ENCODE measurements around the gene BCL2L15.
"Not testable (repeated sequence)": the region's sequence is repeated elsewhere in the genome, so short reads cannot be mapped to it uniquely, and the experiment has no call there.

BCL2L15 gene

GRCh38 chr1:113870778-113871177, 16.6 kb downstream of the BCL2L15 start:
- DNase-seq (ENCODE audit: low spot score) = no peak

DNA sequence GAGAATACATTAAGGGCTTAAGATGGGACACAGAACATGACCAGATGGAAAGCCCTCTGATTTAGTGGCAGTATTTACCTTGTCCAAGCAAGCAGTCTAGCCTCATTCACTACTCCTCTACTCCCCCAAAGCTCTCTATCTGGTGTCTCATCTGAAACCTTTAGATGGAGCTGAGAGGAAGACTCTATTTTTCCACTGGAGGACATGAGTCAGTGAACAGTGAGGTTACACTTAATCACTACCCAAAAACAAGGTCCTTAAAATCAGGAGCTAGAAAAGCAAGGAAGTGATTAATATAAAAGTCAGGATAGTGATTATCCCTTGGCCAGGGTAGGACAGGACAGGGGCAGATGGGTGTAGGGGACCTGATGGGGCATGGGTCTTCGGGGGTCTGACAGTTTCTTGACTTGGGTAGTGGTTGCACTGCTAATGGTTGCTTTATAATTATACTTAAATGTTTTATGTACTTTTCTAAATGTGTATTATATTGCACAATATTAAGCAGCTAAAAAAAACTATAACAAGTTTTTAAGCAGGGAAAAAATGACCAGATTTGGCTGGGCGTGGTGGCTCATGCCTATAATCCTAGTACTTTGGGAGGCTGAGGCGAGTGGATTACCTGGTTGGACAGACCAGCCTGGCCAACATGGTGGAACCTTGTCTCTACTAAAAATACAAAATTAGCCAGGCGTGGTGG, 18.8 kb downstream of the BCL2L15 start:
- peak; percentile 23 for DNase-seq (ENCODE audit: low spot score)

DNA sequence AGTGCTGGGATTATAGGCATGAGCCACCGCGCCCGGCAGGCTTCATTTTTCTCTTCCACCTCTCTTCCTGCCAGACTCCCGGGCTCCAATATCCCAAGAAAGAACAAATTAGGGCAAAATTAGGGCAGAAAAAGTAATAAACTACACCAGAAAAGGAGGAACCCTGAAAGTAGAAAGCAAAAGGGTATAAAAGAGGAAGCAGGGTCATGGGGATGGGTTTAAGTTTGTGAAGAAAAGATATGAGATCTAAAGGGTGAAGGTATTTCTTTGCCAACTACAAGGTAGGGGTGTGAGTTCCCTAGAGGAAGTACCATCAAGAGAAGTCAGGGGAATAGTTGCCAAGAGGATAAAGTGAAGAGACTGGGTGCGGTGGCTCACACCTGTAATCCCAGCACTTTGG, 25.7 kb downstream of the BCL2L15 start:
- no peak for DNase-seq (ENCODE audit: low spot score)

DNA sequence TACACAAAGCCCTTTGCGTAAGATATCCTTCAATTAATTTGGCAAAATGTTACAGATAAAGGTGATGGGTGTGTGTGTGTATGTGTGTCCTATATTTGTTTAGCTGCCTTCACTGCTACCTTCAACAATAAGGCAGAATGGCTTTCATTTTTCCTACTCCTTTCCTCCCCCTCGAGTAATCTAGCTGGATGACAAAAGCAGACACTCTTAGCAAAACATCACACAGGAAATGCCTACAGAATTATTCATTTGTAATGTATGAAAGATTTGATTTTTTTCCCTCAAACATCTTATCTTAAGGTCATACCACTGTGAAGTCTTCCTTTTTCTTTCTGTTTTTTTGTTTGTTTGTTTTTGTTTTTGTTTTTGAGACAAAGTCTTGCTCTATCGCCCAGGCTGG, 26.5 kb downstream of the BCL2L15 start:
- peak; percentile 45 for DNase-seq (ENCODE audit: low spot score)

- no peak for DNase-seq (ENCODE audit: low spot score)
Measured at GRCh38 chr1:113859478-113860175, 27.8 kb downstream of the BCL2L15 start.

- DNase-seq (ENCODE audit: low spot score) = no peak
Measured at GRCh38 chr1:113858982-113859381, 28.4 kb downstream of the BCL2L15 start.

DNA sequence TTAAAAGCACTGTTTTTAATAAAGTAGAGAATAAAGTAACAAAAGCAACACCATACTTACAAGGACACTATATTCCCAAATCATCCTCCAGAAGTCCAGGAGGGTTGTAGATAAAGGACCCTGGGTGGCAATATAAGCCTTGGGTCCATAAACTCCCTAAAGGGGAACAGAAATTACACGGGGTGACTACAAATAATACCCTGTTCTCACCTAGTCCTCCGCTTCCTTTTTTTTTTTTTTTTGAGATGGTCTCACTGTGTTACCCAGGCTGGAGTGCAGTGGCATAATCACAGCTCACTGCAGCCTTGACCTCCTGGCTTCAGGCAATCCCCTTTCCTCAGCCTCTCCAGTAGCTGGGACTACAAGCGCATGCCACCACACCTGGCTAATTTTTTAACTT, 29.0 kb downstream of the BCL2L15 start:
- DNase-seq (ENCODE audit: low spot score) = no peak

DNA sequence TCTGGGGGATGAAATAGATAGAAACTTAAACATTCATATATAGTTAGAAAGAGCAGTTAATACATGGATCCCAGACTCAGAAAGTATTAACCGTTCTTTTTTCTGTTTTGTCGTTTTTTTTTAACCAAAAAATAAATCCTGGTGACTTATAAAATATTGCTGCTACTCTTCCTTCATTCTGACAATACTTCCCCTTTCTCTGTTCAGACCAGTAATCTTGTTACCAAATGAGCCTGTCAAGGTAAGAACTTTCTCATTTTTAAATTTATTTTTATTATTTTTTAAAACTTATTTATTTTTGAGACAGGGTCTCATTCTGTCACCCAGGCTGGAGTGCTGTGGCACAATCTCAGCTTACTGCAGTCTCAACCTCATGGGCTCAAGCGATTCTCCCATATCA, 29.6 kb downstream of the BCL2L15 start:
- DNase-seq (ENCODE audit: low spot score) = no peak

- no peak for DNase-seq (ENCODE audit: low spot score)
Measured at GRCh38 chr1:113856401-113856790, 31.0 kb downstream of the BCL2L15 start.

DNA sequence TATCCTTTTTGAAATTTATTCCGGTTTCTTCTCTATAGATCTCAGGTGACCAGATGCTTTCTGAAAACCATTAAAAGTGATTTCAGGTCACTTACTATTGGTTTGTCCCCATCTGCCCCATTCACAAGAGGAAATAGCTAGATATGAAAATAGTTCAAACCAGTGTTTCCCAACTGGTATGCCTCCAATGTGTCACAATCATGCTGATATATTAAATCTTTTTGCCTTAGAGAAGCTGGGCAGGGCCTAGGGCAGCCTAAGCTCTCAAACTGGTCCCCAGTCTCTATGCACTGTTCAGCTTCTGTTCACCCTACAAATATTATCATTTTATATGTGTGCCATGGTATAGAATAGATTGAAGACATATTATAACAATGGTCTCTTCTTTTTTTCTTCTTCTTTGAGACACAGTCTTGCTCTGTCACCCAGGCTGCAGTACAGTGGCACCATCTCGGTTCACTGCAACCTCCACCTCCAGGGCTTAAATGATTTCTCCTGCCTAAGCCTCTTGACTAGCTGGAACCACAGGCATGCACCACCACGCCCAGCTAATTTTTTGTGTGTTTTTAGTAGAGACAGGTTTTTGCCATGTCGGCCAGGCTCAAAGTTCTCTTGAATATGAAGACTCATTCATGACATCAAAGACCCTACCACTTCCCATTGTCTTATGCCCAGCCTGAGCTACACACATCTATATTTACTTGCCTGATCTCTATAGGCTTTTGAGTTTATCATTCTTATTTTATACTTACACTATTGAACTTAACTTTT, 31.6 kb downstream of the BCL2L15 start:
- no peak for DNase-seq (ENCODE audit: low spot score)

DNA sequence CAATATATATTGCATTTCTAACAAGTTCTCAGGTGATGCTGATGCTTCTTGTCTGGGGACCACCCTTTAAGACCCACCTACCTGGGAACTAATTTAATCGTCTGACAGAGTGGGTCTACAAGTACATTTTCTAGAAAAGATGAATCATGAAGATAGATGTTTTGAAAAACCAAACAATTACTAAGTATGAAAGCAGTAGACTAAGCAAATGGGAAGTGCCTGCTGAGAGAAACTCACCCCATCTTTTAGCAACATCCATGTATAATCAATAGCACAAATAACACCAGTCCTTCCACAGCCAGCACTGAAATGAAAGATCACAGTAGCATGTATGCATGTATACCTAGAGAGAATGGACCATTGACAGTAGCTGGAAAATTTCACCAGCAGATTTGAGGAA, 33.1 kb downstream of the BCL2L15 start:
- no peak for DNase-seq (ENCODE audit: low spot score)

DNA sequence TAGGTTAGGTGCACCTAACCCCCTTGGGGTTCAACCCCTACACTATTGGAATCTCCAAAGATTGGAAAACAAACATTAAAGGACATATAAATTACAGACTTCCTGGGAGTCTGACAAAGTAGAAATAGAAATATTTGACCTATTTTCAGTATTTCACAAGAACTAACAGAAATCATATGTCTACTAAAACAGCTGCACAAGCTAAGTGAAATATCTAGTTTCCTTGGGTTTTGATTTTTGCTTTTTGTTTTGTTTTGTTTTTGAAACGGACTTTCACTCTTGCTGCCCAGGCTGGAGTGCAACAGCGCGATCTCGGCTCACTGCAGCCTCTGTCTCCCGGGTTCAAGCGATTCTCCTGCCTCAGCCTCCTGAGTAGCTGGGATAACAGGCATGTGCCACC, 34.7 kb downstream of the BCL2L15 start:
- not testable (repeated sequence) for DNase-seq (ENCODE audit: low spot score)

- no peak for DNase-seq (ENCODE audit: low spot score)
Measured at GRCh38 chr1:113850127-113850796, 37.1 kb downstream of the BCL2L15 start.

DNA sequence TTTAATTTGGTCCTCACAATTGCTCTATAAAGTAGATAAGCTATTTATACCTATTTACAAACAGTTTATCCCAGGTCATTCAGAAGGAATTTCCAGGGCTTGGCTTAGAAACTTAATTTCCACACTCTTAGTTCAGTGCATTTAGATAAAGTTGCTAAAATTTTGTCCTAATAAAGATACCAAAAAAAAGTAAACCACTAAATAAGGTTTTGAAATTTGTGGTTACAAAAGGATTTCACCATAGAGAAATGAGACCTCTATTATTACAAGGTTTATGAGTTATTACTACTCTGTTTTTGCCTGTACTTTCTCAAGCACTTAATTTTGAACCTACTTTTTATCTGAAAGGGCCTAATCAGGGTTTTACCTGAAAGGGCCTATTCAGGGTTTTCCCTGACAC, 38.3 kb downstream of the BCL2L15 start:
- no peak for DNase-seq (ENCODE audit: low spot score)

- DNase-seq (ENCODE audit: low spot score) = no peak
Measured at GRCh38 chr1:113846391-113847035, 40.9 kb downstream of the BCL2L15 start.

GRCh38 chr1:113836534-113836933, 50.8 kb downstream of the BCL2L15 start:
- no peak for DNase-seq (ENCODE audit: low spot score)

GRCh38 chr1:113835686-113836290, 51.6 kb downstream of the BCL2L15 start:
- DNase-seq (ENCODE audit: low spot score) = peak; percentile 26

GRCh38 chr1:113834716-113835115, 52.7 kb downstream of the BCL2L15 start:
- no peak for DNase-seq (ENCODE audit: low spot score)

Measured in AG20443 (cell line).